GM23338 (cell line): Measurements from ENCODE around the gene XXYLT1. TPM values are rescaled to one million over a fixed set of nuclear protein-coding genes. Genes with fewer than 3 reads are reported as not detected.
A peak's percentile ranks its signal among the peaks of the same experiment; 100 is the strongest.

Experiments used
- ATAC-seq: fragments of 200-7000 bp; cut with Tn5 transposase; 3 replicates; pipeline ENCODE4 v1.9.1; 2020
- DNase-seq: peaks from one replicate; pipeline ENCODE4 v3.0.0-alpha.2; 2015; ENCODE audit warnings: low spot score
- H2AFZ ChIP-seq: fragments of 200-600 bp; sonication (generic); 2 replicates; pipeline ENCODE4 v1.8.0; 2016; ENCODE audit warnings: antibody characterized with exemption, mild to moderate bottlenecking, moderate library complexity
- H3F3A ChIP-seq: fragments of 200-600 bp; sonication (generic); replicated peaks from 2 replicates; pipeline ENCODE4 v1.8.0; 2017; ENCODE audit warnings: antibody characterized with exemption, mixed run types, low read depth
- H3K27ac ChIP-seq: fragments of 200-600 bp; sonication (generic); 2 replicates; pipeline ENCODE4 v1.6.1; 2016; ENCODE audit warnings: low read depth
- H3K27me3 ChIP-seq: fragments of 200-600 bp; sonication (generic); 2 replicates; pipeline ENCODE4 v1.8.0; 2016; ENCODE audit warnings: mild to moderate bottlenecking, mixed run types, moderate library complexity; ENCODE audit not compliant: insufficient read depth
- H3K36me3 ChIP-seq: fragments of 200-600 bp; sonication (generic); 2 replicates; pipeline ENCODE4 v1.8.0; 2016; ENCODE audit warnings: mild to moderate bottlenecking; ENCODE audit not compliant: insufficient read depth
- H3K4me1 ChIP-seq: fragments of 200-600 bp; sonication (generic); 2 replicates; pipeline ENCODE4 v1.8.0; 2016; ENCODE audit warnings: mild to moderate bottlenecking, moderate library complexity; ENCODE audit not compliant: insufficient read depth
- H3K4me2 ChIP-seq: fragments of 200-600 bp; sonication (generic); 2 replicates; pipeline ENCODE4 v1.7.1; 2017; ENCODE audit warnings: mixed run types
- H3K4me3 ChIP-seq: fragments of 200-600 bp; sonication (generic); 2 replicates; pipeline ENCODE4 v1.6.1; 2016; ENCODE audit warnings: mixed run types
- H3K79me2 ChIP-seq: fragments of 200-600 bp; sonication (generic); replicated peaks from 2 replicates; pipeline ENCODE4 v1.8.0; 2017; ENCODE audit warnings: mild to moderate bottlenecking; ENCODE audit not compliant: insufficient read depth
- H3K9me2 ChIP-seq: fragments of 200-600 bp; sonication (generic); 2 replicates; pipeline ENCODE4 v1.8.0; 2017; ENCODE audit not compliant: insufficient read depth
- H4K20me1 ChIP-seq: fragments of 200-600 bp; sonication (generic); replicated peaks from 2 replicates; pipeline ENCODE4 v1.8.0; 2017; ENCODE audit warnings: mild to moderate bottlenecking; ENCODE audit not compliant: insufficient read depth
- H3K27ac Mint-ChIP-seq: 2 replicates; pipeline ENCODE4 v1.8.0; 2020; ENCODE audit warnings: inconsistent platforms, mild to moderate bottlenecking, moderate library complexity, mixed read lengths
- H3K27me3 Mint-ChIP-seq: 3 replicates; pipeline ENCODE4 v1.8.0; 2022; ENCODE audit warnings: low read depth, mild to moderate bottlenecking, moderate library complexity, mixed read lengths, inconsistent platforms; ENCODE audit not compliant: insufficient read depth, poor library complexity
- H3K36me3 Mint-ChIP-seq: 3 replicates; pipeline ENCODE4 v1.8.0; 2021; ENCODE audit warnings: low read depth, mild to moderate bottlenecking, inconsistent platforms, moderate library complexity, mixed read lengths
- H3K4me1 Mint-ChIP-seq: 3 replicates; pipeline ENCODE4 v1.8.0; 2020; ENCODE audit warnings: mild to moderate bottlenecking, inconsistent platforms, mixed read lengths
- H3K4me3 Mint-ChIP-seq: 3 replicates; pipeline ENCODE4 v1.8.0; 2021; ENCODE audit warnings: moderate library complexity, mild to moderate bottlenecking, inconsistent platforms, mixed read lengths
- H3K9me3 Mint-ChIP-seq: 3 replicates; pipeline ENCODE4 v1.8.0; 2020; ENCODE audit warnings: moderate library complexity, mild to moderate bottlenecking, inconsistent platforms, mixed read lengths
- CREB1 ChIP-seq: fragments of 250-450 bp; sonication (Bioruptor Pico); IDR thresholded peaks from 2 replicates; pipeline ENCODE4 v1.5.0; 2020; ENCODE audit warnings: low read depth, mild to moderate bottlenecking, moderate library complexity
- CTCF ChIP-seq, 2 experiments: fragments of 200-600 bp in 1 of 2; sonication (generic) in 1 of 2; conservative IDR thresholded peaks; 2 replicates each; pipeline versions ENCODE4 v1.5.1 to v1.6.1; 2016 to 2017; ENCODE audit warnings: antibody characterized with exemption in 2 of 2, low read depth in 2 of 2, mild to moderate bottlenecking in 2 of 2, moderate library complexity in 1 of 2
- ETS1 ChIP-seq: IDR thresholded peaks from 2 replicates; pipeline ENCODE4 v1.6.1; 2016; ENCODE audit warnings: antibody characterized with exemption
- EZH2 ChIP-seq: fragments of 200-600 bp; sonication (generic); IDR thresholded peaks from one replicate; pipeline ENCODE4 v1.8.0; 2017; ENCODE audit warnings: antibody characterized with exemption, mild to moderate bottlenecking, low read depth; ENCODE audit not compliant: unreplicated experiment
- REST ChIP-seq: IDR thresholded peaks from one replicate; pipeline ENCODE4 v1.6.1; 2018; ENCODE audit warnings: antibody characterized with exemption; ENCODE audit not compliant: unreplicated experiment
- ZNF462 ChIP-seq: fragments of 250-450 bp; sonication (Bioruptor Pico); IDR thresholded peaks from 2 replicates; pipeline ENCODE4 v1.5.0; 2020; ENCODE audit warnings: mild to moderate bottlenecking, moderate library complexity
- polyA plus RNA-seq: library from polyadenylated mRNA; unstranded; fragments of >200 nt; fragmentation: Nextera tagmentation; extraction: Ambion mirVana; gene quantifications from 2 replicates; pipeline ENCODE4 v1.2.1, GENCODE V29; 2016
- total RNA-seq: library from RNA; depleted of rRNA; stranded (reverse); fragments of >200 nt; shearing (Covaris generic); gene quantifications from 2 replicates; pipeline ENCODE4 v1.2.3, GENCODE V29; 2014

Gene XXYLT1
- total and polyA plus RNA-seq, 2 experiments from 2014 or later: 13.5 to 34.8 TPM

- no peaks in the 10 kb centered on the region for H4K20me1 ChIP-seq
- no peaks in the 10 kb centered on the region for H3F3A ChIP-seq
- peaks cover 22% of the 10 kb centered on the region for H3K4me1 Mint-ChIP-seq
- no peaks in the 10 kb centered on the region for H3K27me3 ChIP-seq
- H3K79me2 ChIP-seq: peaks cover 7% of the 10 kb centered on the region
- peaks cover 12% of the 10 kb centered on the region; the same call in 1 of the 2 replicates for H3K4me1 ChIP-seq
- H3K27ac Mint-ChIP-seq: no peak overlapping the region
- no peak overlapping the region for H2AFZ ChIP-seq
- TF ChIP-seq EZH2 (no peak), ZNF462 (CRISPR knock-in tag) (no peak)
- no peak overlapping the region for H3K27ac ChIP-seq
- no peaks in the 10 kb centered on the region; the same call in 2 of the 3 replicates for H3K36me3 Mint-ChIP-seq
- peaks cover 6% of the 10 kb centered on the region for H3K27me3 Mint-ChIP-seq
- H3K9me3 Mint-ChIP-seq: no peaks in the 10 kb centered on the region
- H3K4me3 Mint-ChIP-seq: no peak overlapping the region
- H3K4me2 ChIP-seq: no peak overlapping the region
- H3K36me3 ChIP-seq: no peaks in the 10 kb centered on the region
- H3K9me2 ChIP-seq: no peaks in the 10 kb centered on the region
- no peak overlapping the region for H3K4me3 ChIP-seq
- DNase-seq: no peak
- peak; percentile 19; the same call in 1 of the 3 replicates for ATAC-seq
Measured at GRCh38 chr3:195169011-195169649, 101.8 kb downstream of the XXYLT1 start.

GRCh38 chr3:195168009-195168762 lies 102.8 kb downstream of the XXYLT1 start:
- Histone ChIP-seq H3K9me2 (no peaks in the 10 kb centered on the region), H4K20me1 (no peaks in the 10 kb centered on the region), H2AFZ (no peak overlapping the region), H3K4me2 (no peak overlapping the region), H3K36me3 (no peaks in the 10 kb centered on the region), H3F3A (no peaks in the 10 kb centered on the region), H3K4me1 (peaks cover 10% of the 10 kb centered on the region; the same call in 1 of the 2 replicates), H3K27me3 (no peaks in the 10 kb centered on the region), H3K4me3 (no peak overlapping the region), H3K79me2 (peaks cover 7% of the 10 kb centered on the region), H3K27ac (no peak overlapping the region)
- Mint-ChIP-seq H3K4me3 (no peak overlapping the region), H3K27me3 (peaks cover 6% of the 10 kb centered on the region), H3K27ac (no peak overlapping the region), H3K4me1 (peaks cover 14% of the 10 kb centered on the region), H3K9me3 (no peaks in the 10 kb centered on the region), H3K36me3 (no peaks in the 10 kb centered on the region; the same call in 2 of the 3 replicates)
- ATAC-seq (no peak), DNase-seq (no peak)
- TF ChIP-seq ETS1: no peak
- no peak for TF ChIP-seq CTCF (conservative IDR thresholded peaks at IDR 0.05; ENCODE audit: low read depth in 2 of 2)
- TF ChIP-seq REST: no peak
- TF ChIP-seq CREB1 (CRISPR knock-in tag): no peak
